ENCODE data around the gene APOF. TPM values are rescaled to one million over a fixed set of nuclear protein-coding genes. Genes with fewer than 3 reads are reported as not detected.
A peak's percentile ranks its signal among the peaks of the same experiment; 100 is the strongest.

APOF gene
- total RNA-seq, 1 experiment from 2014 or later, result not detected

GRCh38 chr12:56315249-56315621 is 47.4 kb downstream of the APOF start:
- no peaks in the 10 kb centered on the region for H3K27me3 Mint-ChIP-seq (ENCODE audit: low read depth)
- H2BK120ac ChIP-seq (ENCODE audit: low read depth, low read length, poor library complexity, severe bottlenecking), result no peak overlapping the region
- no peak overlapping the region for H3K56ac ChIP-seq (ENCODE audit: insufficient read length, low read depth, low read length)
- H3K4me3 Mint-ChIP-seq, result peak overlapping the region; percentile 98
- peaks cover 7% of the 10 kb centered on the region; the same call in 1 of the 2 replicates for H3K79me2 ChIP-seq (ENCODE audit: insufficient read depth, low read length)
- H2BK5ac ChIP-seq (ENCODE audit: insufficient read length, low read length), result peak overlapping the region; percentile 48
- H3K14ac ChIP-seq (ENCODE audit: insufficient read depth, low read length), result peak overlapping the region; percentile 84
- H3K9ac ChIP-seq (ENCODE audit: extremely low read depth, insufficient read length, low read length), result peak overlapping the region; percentile 96
- H2BK12ac ChIP-seq (ENCODE audit: insufficient read length, low read depth, low read length), result no peak overlapping the region
- H4K91ac ChIP-seq (ENCODE audit: insufficient read length, low read depth, low read length), result peak overlapping the region; percentile 29
- no peaks in the 10 kb centered on the region for H4K20me1 ChIP-seq (ENCODE audit: control insufficient read depth, insufficient read depth, insufficient read length)
- H3K79me1 ChIP-seq (ENCODE audit: insufficient read depth, low read depth, low read length, poor library complexity, severe bottlenecking), result peaks cover 7% of the 10 kb centered on the region
- H2AK5ac ChIP-seq (ENCODE audit: insufficient read length, low read length), result no peak overlapping the region
- peak overlapping the region; percentile 67 for H4K8ac ChIP-seq (replicated peaks; ENCODE audit: insufficient read length, low read depth, low read length)
- H4K5ac ChIP-seq (ENCODE audit: insufficient read length, low read depth, low read length), result peak overlapping the region; percentile 73
- H3K27me3 ChIP-seq (ENCODE audit: insufficient read depth, low read length), result no peaks in the 10 kb centered on the region
- H3K23me2 ChIP-seq (ENCODE audit: insufficient read length, low read depth, low read length, poor library complexity, severe bottlenecking), result peaks cover 6% of the 10 kb centered on the region
- no peak overlapping the region for H3T11ph ChIP-seq (ENCODE audit: low read length)
- H2BK15ac ChIP-seq (ENCODE audit: low read depth, low read length), result no peak overlapping the region
- no peaks in the 10 kb centered on the region for H3K9me3 ChIP-seq (ENCODE audit: control insufficient read depth, low read depth, low read length)
- no CpG with 5 or more reads among the region's 11 CpGs for whole genome bisulfite sequencing (ENCODE audit: extremely low coverage, insufficient read length, low lambda C conversion rate)
- H3K27ac ChIP-seq (ENCODE audit: insufficient read length, low read depth, low read length), result peak overlapping the region; percentile 38
- H2AFZ ChIP-seq (ENCODE audit: low read length), result no peak overlapping the region
- peak overlapping the region; percentile 70 for H3K18ac ChIP-seq (ENCODE audit: insufficient read length, low read depth, low read length)
- H3K9me3 Mint-ChIP-seq, result no peaks in the 10 kb centered on the region
- no peak for DNase-seq
- no peak overlapping the region for H2BK20ac ChIP-seq (ENCODE audit: low read depth, low read length, poor library complexity, severe bottlenecking)
- peak overlapping the region; percentile 89 for H3K4me2 ChIP-seq (ENCODE audit: insufficient read depth, insufficient read length, low read length)
- TF ChIP-seq CTCF (conservative IDR thresholded peaks at IDR 0.05), result no peak
- H3K23ac ChIP-seq (ENCODE audit: insufficient read length, low read depth, low read length), result no peak overlapping the region
- H3K27ac Mint-ChIP-seq, result peak overlapping the region; percentile 99
- peaks cover 11 to 48% (median 32%) of the 10 kb centered on the region in 3 experiments; a peak in 6 of 7 replicates for H3K36me3 Mint-ChIP-seq (ENCODE audit: insufficient read depth in 1 of 3, low read depth in 3 of 3)
- peak overlapping the region; percentile 39; the same call in 1 of the 2 replicates for H3K4ac ChIP-seq (ENCODE audit: low read depth, low read length)
- peaks cover 5 to 11% of the 10 kb centered on the region in 2 experiments; a peak in 2 of 4 replicates for H3K4me1 Mint-ChIP-seq
- no peaks in the 10 kb centered on the region for H3K4me1 ChIP-seq (ENCODE audit: insufficient read depth, low read length)
